OCI-LY1 (cell line): ENCODE results near the gene SPACA7.

Experiments used
- H2AFZ ChIP-seq: fragments of 200-600 bp; sonication (generic), shearing (Covaris generic); 2 replicates; pipeline ENCODE4 v1.6.0; 2014; ENCODE audit warnings: antibody characterized with exemption, mild to moderate bottlenecking, low read length
- H3F3A ChIP-seq: fragments of 200-600 bp; sonication (generic), shearing (Covaris generic); 2 replicates; pipeline ENCODE4 v1.6.0; 2014; ENCODE audit warnings: mild to moderate bottlenecking, antibody characterized with exemption, low read length, moderate library complexity; ENCODE audit not compliant: insufficient read depth
- H3K27ac ChIP-seq: fragments of 200-600 bp; sonication (generic); 2 replicates; pipeline ENCODE4 v1.5.1; 2014; ENCODE audit warnings: low read length, mixed run types, mild to moderate bottlenecking, low read depth; ENCODE audit not compliant: poor library complexity, severe bottlenecking
- H3K27me3 ChIP-seq: fragments of 200-600 bp; sonication (generic); 2 replicates; pipeline ENCODE4 v1.6.0; 2014; ENCODE audit warnings: antibody characterized with exemption, mild to moderate bottlenecking, low read length, moderate library complexity; ENCODE audit not compliant: insufficient read depth
- H3K36me3 ChIP-seq: fragments of 200-600 bp; sonication (generic); 2 replicates; pipeline ENCODE4 v1.6.1; 2014; ENCODE audit warnings: mild to moderate bottlenecking, antibody characterized with exemption, low read length, moderate library complexity, mixed read lengths; ENCODE audit not compliant: insufficient read depth
- H3K4me1 ChIP-seq: fragments of 200-600 bp; sonication (generic); 2 replicates; pipeline ENCODE4 v1.5.1; 2014; ENCODE audit warnings: mild to moderate bottlenecking, low read length, moderate library complexity; ENCODE audit not compliant: insufficient read depth, severe bottlenecking
- H3K4me2 ChIP-seq: fragments of 200-600 bp; sonication (generic), shearing (Covaris generic); 2 replicates; pipeline ENCODE4 v1.6.1; 2014; ENCODE audit warnings: low read length
- H3K4me3 ChIP-seq: fragments of 200-600 bp; sonication (generic); 2 replicates; pipeline ENCODE4 v1.5.1; 2014; ENCODE audit warnings: low read length, low read depth, mild to moderate bottlenecking, mixed read lengths; ENCODE audit not compliant: poor library complexity, severe bottlenecking
- H3K79me2 ChIP-seq: fragments of 200-600 bp; shearing (Covaris generic); 2 replicates; pipeline ENCODE4 v1.6.1; 2016; ENCODE audit warnings: mixed run types, low read length, mixed read lengths; ENCODE audit not compliant: insufficient read depth
- H3K9ac ChIP-seq: fragments of 200-600 bp; sonication (generic), shearing (Covaris generic); 2 replicates; pipeline ENCODE4 v1.6.1; 2014; ENCODE audit warnings: mild to moderate bottlenecking, low read length, mixed read lengths
- H3K9me2 ChIP-seq: fragments of 200-600 bp; sonication (generic), shearing (Covaris generic); 2 replicates; pipeline ENCODE4 v1.6.1; 2014; ENCODE audit warnings: low read depth, mild to moderate bottlenecking, low read length, mixed read lengths
- H3K9me3 ChIP-seq: fragments of 200-600 bp; shearing (Covaris generic); 2 replicates; pipeline ENCODE4 v1.6.1; 2014; ENCODE audit warnings: low read length, mixed read lengths
- H4K20me1 ChIP-seq: fragments of 200-600 bp; sonication (generic), shearing (Covaris generic); 2 replicates; pipeline ENCODE4 v1.6.0; 2016; ENCODE audit warnings: mild to moderate bottlenecking, low read length; ENCODE audit not compliant: insufficient read depth
- EZH2 ChIP-seq: fragments of 200-600 bp; sonication (generic), shearing (Covaris generic); IDR thresholded peaks from 2 replicates; pipeline ENCODE4 v1.8.0; 2017; ENCODE audit warnings: borderline replicate concordance, mixed run types, mild to moderate bottlenecking, antibody characterized with exemption, low read length, moderate library complexity, mixed read lengths
- TF ChIP-seq, protein P1 (sequence below): fragments of 200-600 bp; sonication (generic), shearing (Covaris generic); IDR thresholded peaks from 2 replicates; pipeline ENCODE4 v1.5.1; 2017; ENCODE audit warnings: mild to moderate bottlenecking, antibody characterized with exemption, low read length, moderate library complexity, mixed read lengths

Gene SPACA7

GRCh38 chr13:112450118-112450903, 74.2 kb downstream of the SPACA7 start:
- Histone ChIP-seq H3K79me2 (no peaks in the 10 kb centered on the region), H3K27me3 (peaks cover 7% of the 10 kb centered on the region; the same call in 1 of the 2 replicates), H3K9me2 (no peaks in the 10 kb centered on the region), H3K9ac (no peak overlapping the region), H3K4me2 (no peak overlapping the region), H3K4me1 (no peaks in the 10 kb centered on the region), H2AFZ (no peak overlapping the region), H4K20me1 (no peaks in the 10 kb centered on the region), H3K4me3 (no peak overlapping the region), H3K27ac (no peak overlapping the region), H3F3A (no peaks in the 10 kb centered on the region), H3K9me3 (no peaks in the 10 kb centered on the region), H3K36me3 (no peaks in the 10 kb centered on the region)
- TF ChIP-seq, protein P1, sequence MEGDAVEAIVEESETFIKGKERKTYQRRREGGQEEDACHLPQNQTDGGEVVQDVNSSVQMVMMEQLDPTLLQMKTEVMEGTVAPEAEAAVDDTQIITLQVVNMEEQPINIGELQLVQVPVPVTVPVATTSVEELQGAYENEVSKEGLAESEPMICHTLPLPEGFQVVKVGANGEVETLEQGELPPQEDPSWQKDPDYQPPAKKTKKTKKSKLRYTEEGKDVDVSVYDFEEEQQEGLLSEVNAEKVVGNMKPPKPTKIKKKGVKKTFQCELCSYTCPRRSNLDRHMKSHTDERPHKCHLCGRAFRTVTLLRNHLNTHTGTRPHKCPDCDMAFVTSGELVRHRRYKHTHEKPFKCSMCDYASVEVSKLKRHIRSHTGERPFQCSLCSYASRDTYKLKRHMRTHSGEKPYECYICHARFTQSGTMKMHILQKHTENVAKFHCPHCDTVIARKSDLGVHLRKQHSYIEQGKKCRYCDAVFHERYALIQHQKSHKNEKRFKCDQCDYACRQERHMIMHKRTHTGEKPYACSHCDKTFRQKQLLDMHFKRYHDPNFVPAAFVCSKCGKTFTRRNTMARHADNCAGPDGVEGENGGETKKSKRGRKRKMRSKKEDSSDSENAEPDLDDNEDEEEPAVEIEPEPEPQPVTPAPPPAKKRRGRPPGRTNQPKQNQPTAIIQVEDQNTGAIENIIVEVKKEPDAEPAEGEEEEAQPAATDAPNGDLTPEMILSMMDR = no peak
- no peak for TF ChIP-seq EZH2

DNA sequence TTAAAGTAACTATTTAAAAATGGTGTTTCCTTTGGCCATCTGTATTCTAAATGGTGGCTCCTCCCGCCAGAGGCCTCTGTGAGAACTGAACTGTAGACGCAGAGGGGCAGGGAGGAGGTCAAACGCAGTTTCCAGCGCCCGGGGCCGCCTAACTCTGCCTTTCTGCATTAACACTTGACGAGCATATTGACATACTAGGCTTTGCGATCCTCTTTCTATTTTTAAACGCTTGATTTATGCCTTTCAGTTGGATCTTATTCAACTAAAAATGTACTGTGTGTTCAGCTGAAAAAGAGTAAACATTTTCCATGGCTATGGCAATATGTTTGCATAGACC, 74.7 kb downstream of the SPACA7 start:
- H3K79me2 ChIP-seq = no peaks in the 10 kb centered on the region
- H4K20me1 ChIP-seq = no peaks in the 10 kb centered on the region
- no peaks in the 10 kb centered on the region for H3K9me2 ChIP-seq
- no peak overlapping the region for H3K27ac ChIP-seq
- H3K4me2 ChIP-seq = no peak overlapping the region
- H3K27me3 ChIP-seq = peaks cover 7% of the 10 kb centered on the region; the same call in 1 of the 2 replicates
- no peaks in the 10 kb centered on the region for H3K4me1 ChIP-seq
- no peak overlapping the region for H3K4me3 ChIP-seq
- no peak overlapping the region for H3K9ac ChIP-seq
- H3K36me3 ChIP-seq = no peaks in the 10 kb centered on the region
- no peaks in the 10 kb centered on the region for H3F3A ChIP-seq
- no peaks in the 10 kb centered on the region for H3K9me3 ChIP-seq
- TF ChIP-seq EZH2 = no peak
- no peak overlapping the region for H2AFZ ChIP-seq

GRCh38 chr13:112451512-112452379, 75.6 kb downstream of the SPACA7 start:
- H3F3A ChIP-seq = no peaks in the 10 kb centered on the region
- H3K9ac ChIP-seq = no peak overlapping the region
- no peak overlapping the region for H3K4me2 ChIP-seq
- H2AFZ ChIP-seq = no peak overlapping the region
- H3K36me3 ChIP-seq = no peaks in the 10 kb centered on the region
- no peak overlapping the region for H3K4me3 ChIP-seq
- H3K27me3 ChIP-seq = peaks cover 9% of the 10 kb centered on the region; the same call in 1 of the 2 replicates
- H3K9me3 ChIP-seq = no peaks in the 10 kb centered on the region
- no peaks in the 10 kb centered on the region for H4K20me1 ChIP-seq
- no peak overlapping the region for H3K27ac ChIP-seq
- no peaks in the 10 kb centered on the region for H3K79me2 ChIP-seq
- no peaks in the 10 kb centered on the region for H3K9me2 ChIP-seq
- TF ChIP-seq EZH2 = no peak
- no peaks in the 10 kb centered on the region for H3K4me1 ChIP-seq

- TF ChIP-seq, protein P1 = no peak
- no peak for TF ChIP-seq EZH2
- H3K4me2 ChIP-seq = no peak overlapping the region
- H3K9me2 ChIP-seq = no peaks in the 10 kb centered on the region
- no peak overlapping the region for H2AFZ ChIP-seq
- no peaks in the 10 kb centered on the region for H3K36me3 ChIP-seq
- no peaks in the 10 kb centered on the region for H3F3A ChIP-seq
- H3K27me3 ChIP-seq = peaks cover 12% of the 10 kb centered on the region; the same call in 1 of the 2 replicates
- no peak overlapping the region for H3K4me3 ChIP-seq
- no peaks in the 10 kb centered on the region for H4K20me1 ChIP-seq
- H3K9ac ChIP-seq = no peak overlapping the region
- no peaks in the 10 kb centered on the region for H3K9me3 ChIP-seq
- H3K4me1 ChIP-seq = peaks cover 7% of the 10 kb centered on the region
- H3K27ac ChIP-seq = no peak overlapping the region
- no peaks in the 10 kb centered on the region for H3K79me2 ChIP-seq
Observed at GRCh38 chr13:112452380-112453206, 76.4 kb downstream of the SPACA7 start.
